Cardiac septum (tissue), 1 donor: ENCODE data around the gene GINM1. TPM values are rescaled to one million over a fixed set of nuclear protein-coding genes. Genes with fewer than 3 reads are reported as not detected.

Experiments used
- DNase-seq: peaks from one replicate; pipeline ENCODE4 v3.0.0-alpha.2; 2020; ENCODE audit warnings: low spot score
- intact Hi-C: fragments of 100-400 bp; cut with DNase I; formaldehyde crosslinking; loops from one replicate; pipeline ENCODE4 v1.14.0; 2022
- total RNA-seq: library from RNA; stranded (reverse); fragmentation: NEBNext Ultra II Directional; extraction: Animal tissue kit (Norgen Biotek cat#: 25700); gene quantifications from one replicate; pipeline ENCODE4 v1.2.1, GENCODE V29; 2021
- donor health status: DM: no; HTN: no; CAD: no.

Gene GINM1
- total RNA-seq, 1 donor from 2014 or later: 53.8 TPM

GRCh38 chr6:149581349-149581748, 15.2 kb downstream of the GINM1 start:
- no peak for DNase-seq
- intact Hi-C loops: no loop called here

- intact Hi-C loops: no loop called here
- no peak for DNase-seq
Observed at GRCh38 chr6:149586149-149586548, 20.0 kb downstream of the GINM1 start.

- intact Hi-C loops: no loop called here
- no peak for DNase-seq
Observed at GRCh38 chr6:149592983-149593382, 26.8 kb downstream of the GINM1 start.

DNA sequence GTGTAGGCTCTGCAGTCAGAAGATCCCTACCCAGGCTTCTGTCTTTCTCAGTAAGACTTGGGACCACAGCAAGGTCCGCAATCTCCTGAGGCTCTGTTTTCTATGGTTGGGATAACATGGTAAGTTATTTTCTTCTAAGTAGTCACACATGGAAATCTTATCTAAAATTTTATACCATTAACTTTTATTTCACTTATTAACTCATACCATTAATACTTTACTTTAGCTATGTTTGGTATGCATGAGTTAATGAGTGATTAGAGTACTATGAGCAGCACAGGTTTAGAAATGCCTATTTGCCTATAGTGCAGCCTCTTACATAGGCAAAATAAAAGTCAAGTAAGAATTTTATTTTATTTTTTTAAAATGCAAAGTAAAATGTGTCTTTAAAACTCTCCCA, 27.2 kb downstream of the GINM1 start:
- intact Hi-C loops: no loop called here
- no peak for DNase-seq

DNA sequence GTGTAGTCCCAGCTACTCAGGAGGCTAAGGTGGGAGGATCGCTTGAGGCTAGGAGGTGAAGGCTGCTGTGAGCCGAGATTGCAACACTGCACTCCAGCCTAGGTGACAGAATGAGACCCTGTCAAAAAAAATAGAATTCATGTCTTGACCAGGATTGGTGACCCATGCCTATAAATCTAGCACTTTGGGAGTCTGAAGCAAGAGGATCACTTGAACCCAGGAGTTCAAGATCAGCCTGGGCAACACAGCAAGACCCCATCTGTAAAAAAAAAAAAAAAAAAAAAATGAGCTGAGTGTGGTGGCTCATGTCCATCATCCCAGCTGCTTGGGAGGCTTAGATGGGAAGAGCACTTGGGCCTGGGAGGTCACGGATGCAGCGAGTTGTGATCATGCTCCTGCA, 34.3 kb downstream of the GINM1 start:
- intact Hi-C loops: no loop called here
- DNase-seq: no peak

- no peak for DNase-seq
- intact Hi-C loops: no loop called here
Observed at GRCh38 chr6:149608381-149608982, 42.3 kb downstream of the GINM1 start.

- DNase-seq: no peak
- intact Hi-C loops: no loop called here
Observed at GRCh38 chr6:149614337-149614736, 48.2 kb downstream of the GINM1 start.

GRCh38 chr6:149615805-149616204, 49.6 kb downstream of the GINM1 start:
- intact Hi-C loops: no loop called here
- DNase-seq: no peak

- intact Hi-C loops: no loop called here
- DNase-seq: no peak
Observed at GRCh38 chr6:149627672-149628071, 61.5 kb downstream of the GINM1 start.

DNA sequence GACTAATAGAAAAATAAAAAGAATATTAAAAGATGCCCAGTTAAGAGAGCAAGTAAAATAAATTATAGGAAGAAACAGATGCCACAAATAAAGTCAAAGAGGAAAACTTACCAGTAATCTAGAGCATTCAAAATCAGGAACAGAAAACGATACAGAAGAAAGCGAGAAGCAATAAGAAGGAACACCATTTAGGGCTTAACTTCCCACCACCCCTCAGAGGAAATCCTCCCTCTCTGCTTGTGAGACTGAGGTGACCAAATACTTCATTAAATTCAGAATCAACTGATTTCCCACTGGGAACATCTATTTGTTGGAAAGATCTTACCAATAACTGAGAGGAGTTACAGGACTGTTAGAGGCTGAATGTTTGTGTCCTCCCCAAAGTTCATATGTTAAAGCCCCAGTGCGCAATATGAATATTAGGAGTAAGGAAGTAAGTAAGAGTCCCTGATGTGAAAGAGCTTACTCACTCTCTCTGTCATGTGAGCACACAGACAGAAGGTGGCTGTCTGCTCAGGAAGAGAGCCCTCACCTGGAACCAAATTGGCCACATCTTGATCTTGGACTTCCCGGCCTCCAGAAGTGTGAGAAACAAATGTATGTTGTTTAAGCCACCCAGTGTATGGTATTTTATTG, 62.8 kb downstream of the GINM1 start:
- no peak for DNase-seq
- intact Hi-C loops: no loop called here

GRCh38 chr6:149634315-149634714, 68.1 kb downstream of the GINM1 start:
- DNase-seq: no peak
- intact Hi-C loops: no loop called here

GRCh38 chr6:149636124-149636523, 69.9 kb downstream of the GINM1 start:
- intact Hi-C loops: no loop called here
- no peak for DNase-seq

Other genes with a start within 250 kb of the GINM1 start
- gene TAB2, start 248.7 kb upstream of the GINM1 start, total RNA-seq: 49.2 TPM
- gene SUMO4, start 166.1 kb upstream of the GINM1 start, total RNA-seq: 1.3 TPM
- gene ZC3H12D, start 81.4 kb upstream of the GINM1 start, total RNA-seq: 0.35 TPM
- gene PPIL4, start 20.3 kb upstream of the GINM1 start, total RNA-seq: 18.6 TPM
- gene KATNA1, start 82.3 kb downstream of the GINM1 start, total RNA-seq: 13.1 TPM
- gene LATS1, start 151.7 kb downstream of the GINM1 start, total RNA-seq: 14.6 TPM
- 23.2 TPM for gene NUP43, start 180.2 kb downstream of the GINM1 start, total RNA-seq
- 130 TPM for gene PCMT1, start 183.4 kb downstream of the GINM1 start, total RNA-seq